Natural killer cell (primary cell): ENCODE measurements around the gene HBB. TPM values are rescaled to one million over a fixed set of nuclear protein-coding genes. Genes with fewer than 3 reads are reported as not detected.
"Not testable (repeated sequence)": the region's sequence is repeated elsewhere in the genome, so short reads cannot be mapped to it uniquely, and the experiment has no call there.

Experiments
- ATAC-seq, 3 donors: fragments of 150-1000 bp in 2 of 3; fragments of 200-7000 bp in 1 of 3; cut with Tn5 transposase; 1 replicate in 1 of 3; 2 replicates in 2 of 3; pipeline ENCODE4 v1.10.0; 2021; ENCODE audit warnings: mild to moderate bottlenecking in 2 of 3, moderate library complexity in 2 of 3
- DNase-seq, 2 donors: peaks; one replicate each; pipeline versions ENCODE4 v3.0.0 to v3.0.0-alpha.2; 2013 to 2021; ENCODE audit warnings: mixed read lengths in 1 of 2
- H3K27ac ChIP-seq: one replicate; pipeline ENCODE4 v1.5.1; 2013; ENCODE audit warnings: mild to moderate bottlenecking, low read length
- H3K27me3 ChIP-seq: one replicate; pipeline ENCODE4 v1.6.1; 2013; ENCODE audit warnings: low read length; ENCODE audit not compliant: control insufficient read depth, insufficient read depth
- H3K36me3 ChIP-seq: one replicate; pipeline ENCODE4 v1.6.1; 2013; ENCODE audit warnings: low read length; ENCODE audit not compliant: control insufficient read depth, insufficient read depth
- H3K4me1 ChIP-seq: one replicate; pipeline ENCODE4 v1.6.1; 2013; ENCODE audit warnings: low read length; ENCODE audit not compliant: control insufficient read depth, insufficient read depth
- H3K4me3 ChIP-seq: one replicate; pipeline ENCODE4 v1.5.1; 2013; ENCODE audit warnings: low read length
- H3K9me3 ChIP-seq: one replicate; pipeline ENCODE4 v1.6.1; 2013; ENCODE audit warnings: low read length; ENCODE audit not compliant: control insufficient read depth, insufficient read depth
- H3K27ac Mint-ChIP-seq, 2 donors: one replicate each; pipeline ENCODE4 v1.8.0; 2022; ENCODE audit warnings: mild to moderate bottlenecking in 2 of 2, mixed read lengths in 2 of 2, moderate library complexity in 1 of 2
- H3K27me3 Mint-ChIP-seq, 2 donors: one replicate each; pipeline ENCODE4 v1.8.0; 2022; ENCODE audit warnings: low read depth in 2 of 2, mixed read lengths in 2 of 2
- H3K36me3 Mint-ChIP-seq: one replicate; pipeline ENCODE4 v1.8.0; 2022; ENCODE audit warnings: mixed read lengths
- H3K4me1 Mint-ChIP-seq, 2 donors: one replicate each; pipeline ENCODE4 v1.8.0; 2022; ENCODE audit warnings: mixed read lengths in 2 of 2
- H3K4me3 Mint-ChIP-seq: one replicate; pipeline ENCODE4 v1.8.0; 2022; ENCODE audit warnings: mild to moderate bottlenecking, moderate library complexity, mixed read lengths
- H3K9me3 Mint-ChIP-seq, 2 donors: one replicate each; pipeline ENCODE4 v1.8.0; 2022; ENCODE audit warnings: mixed read lengths in 2 of 2
- CTCF ChIP-seq: fragments of 200-600 bp; IDR thresholded peaks from one replicate; pipeline ENCODE4 v1.8.0; 2022; ENCODE audit warnings: antibody characterized with exemption
- WGBS: methylation state at CpG from one replicate; pipeline ENCODE4 v1.1.7; 2013; ENCODE audit warnings: missing lambda C conversion rate; ENCODE audit not compliant: insufficient coverage; 5-methylcytosine and 5-hydroxymethylcytosine counted together
- intact Hi-C: fragments of 100-400 bp; cut with micrococcal nuclease; formaldehyde crosslinking; loops from one replicate; pipeline ENCODE4 v1.14.2; 2022
- total RNA-seq, 4 donors: library from RNA; stranded (reverse); fragments of 120-200 nt in 1 of 4; gene quantifications; one replicate each; pipeline versions ENCODE4 v1.2.3 to v1.2.4, GENCODE V29; 2013 to 2022

The HBB gene
- total RNA-seq, 3 donors from 2014 or later (not counting 1 experiment from before 2014, with no cell fraction given), result 2.6 to 10.6 TPM; not detected in 1

DNA sequence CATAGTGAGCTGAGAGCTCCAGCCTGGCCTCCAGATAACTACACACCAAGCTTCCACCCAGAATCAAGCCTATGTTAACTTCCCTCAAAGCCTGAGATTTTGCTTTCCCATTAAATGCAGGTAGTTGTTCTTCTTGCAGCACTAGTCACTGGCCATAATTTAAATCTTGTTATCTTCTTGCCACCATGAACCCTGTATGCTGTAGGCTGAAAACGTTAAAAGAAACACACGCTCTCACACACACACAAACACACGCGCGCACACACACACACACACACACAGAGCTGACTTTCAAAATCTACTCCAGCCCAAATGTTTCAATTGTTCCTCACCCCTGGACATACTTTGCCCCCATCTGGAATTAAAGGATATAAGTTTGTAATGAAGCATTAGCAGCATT is 26.6 kb upstream of the HBB start:
- H3K27me3 Mint-ChIP-seq, H3K4me1 Mint-ChIP-seq, H3K27me3 ChIP-seq, H3K36me3 ChIP-seq, DNase-seq, H3K27ac Mint-ChIP-seq, ATAC-seq, H3K27ac ChIP-seq, H3K36me3 Mint-ChIP-seq, H3K9me3 ChIP-seq, H3K4me3 ChIP-seq, intact Hi-C loops, H3K4me1 ChIP-seq, H3K9me3 Mint-ChIP-seq, H3K4me3 Mint-ChIP-seq: not testable (repeated sequence)
- no CpG with 5 or more reads among the region's 5 CpGs for WGBS

- WGBS, result 73% methylated on average over 1 of the region's 1 CpG
- ATAC-seq (no peak), DNase-seq (no peak)
- intact Hi-C loops, result no loop called here
- H3K27ac ChIP-seq, result no peak overlapping the region
- H3K9me3 Mint-ChIP-seq, result peaks cover 2 to 3% of the 10 kb centered on the region in 2 donors
- peaks cover 0 to 3% of the 10 kb centered on the region in 2 donors for H3K27me3 Mint-ChIP-seq
- TF ChIP-seq CTCF, result no peak
- no peaks in the 10 kb centered on the region for H3K9me3 ChIP-seq
- no peak overlapping the region for H3K4me3 Mint-ChIP-seq
- no peak overlapping the region for H3K27ac Mint-ChIP-seq
- H3K36me3 ChIP-seq, result no peaks in the 10 kb centered on the region
- no peaks in the 10 kb centered on the region for H3K27me3 ChIP-seq
- H3K36me3 Mint-ChIP-seq, result no peaks in the 10 kb centered on the region
- H3K4me3 ChIP-seq, result no peak overlapping the region
- H3K4me1 Mint-ChIP-seq, result no peaks in the 10 kb centered on the region
- no peaks in the 10 kb centered on the region for H3K4me1 ChIP-seq
Observed at GRCh38 chr11:5252919-5253265, 26.0 kb upstream of the HBB start.

GRCh38 chr11:5252192-5252918 is 25.5 kb upstream of the HBB start:
- H3K36me3 Mint-ChIP-seq, result no peaks in the 10 kb centered on the region
- TF ChIP-seq CTCF, result no peak
- H3K4me3 ChIP-seq, result no peak overlapping the region
- intact Hi-C loops, result no loop called here
- no peaks in the 10 kb centered on the region for H3K4me1 Mint-ChIP-seq
- no peak overlapping the region for H3K4me3 Mint-ChIP-seq
- no peaks in the 10 kb centered on the region for H3K27me3 Mint-ChIP-seq
- H3K27me3 ChIP-seq, result no peaks in the 10 kb centered on the region
- no peak for DNase-seq
- H3K4me1 ChIP-seq, result no peaks in the 10 kb centered on the region
- ATAC-seq, result no peak
- H3K9me3 Mint-ChIP-seq, result no peaks in the 10 kb centered on the region
- no peak overlapping the region for H3K27ac Mint-ChIP-seq
- WGBS, result 74% methylated on average over 8 of the region's 9 CpGs
- no peaks in the 10 kb centered on the region for H3K36me3 ChIP-seq
- H3K9me3 ChIP-seq, result no peaks in the 10 kb centered on the region
- no peak overlapping the region for H3K27ac ChIP-seq

DNA sequence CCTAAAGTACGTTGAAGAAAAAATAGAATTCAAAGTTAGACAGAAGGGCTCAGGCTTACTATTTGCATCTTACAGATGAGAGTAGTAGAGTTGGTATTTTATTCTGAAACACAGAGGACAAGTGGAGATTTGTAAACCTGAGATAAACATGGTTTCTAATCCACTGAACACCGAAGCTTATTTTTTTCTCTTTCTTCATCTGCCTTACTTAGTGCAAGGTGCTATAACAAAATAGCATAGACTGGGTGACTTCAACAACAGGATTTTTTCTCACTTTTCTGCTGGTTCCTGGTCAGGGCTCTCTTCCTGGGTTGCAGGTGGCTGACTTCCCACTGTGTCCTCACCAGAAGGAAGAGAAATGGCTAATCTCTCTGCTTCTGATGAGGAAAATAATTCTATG is 24.9 kb upstream of the HBB start:
- Mint-ChIP-seq H3K36me3 (no peaks in the 10 kb centered on the region), H3K9me3 (no peaks in the 10 kb centered on the region), H3K27ac (no peak overlapping the region), H3K4me3 (no peak overlapping the region), H3K27me3 (no peaks in the 10 kb centered on the region), H3K4me1 (no peaks in the 10 kb centered on the region)
- ATAC-seq (no peak), DNase-seq (no peak)
- Histone ChIP-seq H3K36me3 (no peaks in the 10 kb centered on the region), H3K4me1 (no peaks in the 10 kb centered on the region), H3K4me3 (no peak overlapping the region), H3K9me3 (no peaks in the 10 kb centered on the region), H3K27ac (no peak overlapping the region), H3K27me3 (no peaks in the 10 kb centered on the region)
- WGBS, result 50% methylated on average over 1 of the region's 2 CpGs
- no peak for TF ChIP-seq CTCF
- intact Hi-C loops, result no loop called here
